NCI-H748 treated with DMSO at 0.1 percent for 48 hours (cell line): ENCODE measurements around the gene ABCC9.

Source experiments
- DNase-seq: peaks from one replicate; lab custom pipeline; 2025; lab: John Stamatoyannopoulos, UW

The ABCC9 gene

DNA sequence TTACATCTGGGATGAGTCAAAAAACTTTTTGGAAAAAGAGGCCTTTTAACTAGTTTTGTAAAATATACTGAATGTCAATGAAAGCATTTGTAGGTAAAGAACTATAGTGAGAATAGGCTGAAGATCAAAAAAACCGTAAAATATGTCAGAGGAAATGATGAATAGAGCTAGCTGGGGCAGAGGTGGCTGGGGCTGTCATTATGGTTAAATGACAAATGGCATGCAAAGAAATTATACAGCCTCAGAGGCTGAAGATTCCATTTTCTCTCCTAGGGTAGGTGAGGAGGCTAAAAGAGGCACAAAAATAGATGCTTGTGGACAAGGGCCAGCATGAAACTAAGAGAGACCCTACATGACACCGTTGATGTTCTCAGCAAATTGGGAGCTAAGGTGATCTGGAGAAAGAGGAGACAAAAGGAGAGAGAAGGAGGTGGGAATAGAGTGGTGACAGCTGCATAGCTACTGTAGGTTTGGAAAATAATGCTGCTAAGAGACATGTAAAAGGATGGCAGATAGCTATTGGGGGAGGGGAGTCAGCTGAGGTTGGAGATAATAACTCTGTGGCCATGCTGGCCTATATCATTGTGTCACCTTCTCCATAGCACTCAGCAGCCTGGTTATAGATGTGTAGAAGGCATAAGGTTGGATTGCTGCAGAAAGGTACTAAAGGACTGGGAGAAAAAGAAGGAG is 63.8 kb downstream of the ABCC9 start:
- DNase-seq, result no peak

DNA sequence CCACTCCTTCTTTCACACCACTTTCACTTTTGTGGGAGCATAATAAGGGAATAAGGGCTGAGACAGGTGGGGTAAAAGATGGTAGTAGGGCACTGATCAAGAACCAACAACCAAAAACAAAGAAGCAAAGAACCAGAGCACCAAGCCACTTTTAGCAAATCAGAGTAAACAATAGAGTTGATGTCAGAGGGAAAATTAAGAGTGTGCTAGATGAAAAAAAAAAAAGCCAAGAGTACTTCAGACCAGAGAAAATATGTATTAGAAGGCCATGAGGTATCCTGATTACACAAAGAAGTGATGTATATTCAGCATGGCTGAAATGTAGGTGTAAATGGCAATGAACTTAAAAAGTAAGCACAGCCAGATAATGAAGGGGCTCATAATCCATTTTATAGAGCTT is 75.4 kb downstream of the ABCC9 start:
- DNase-seq, result no peak

DNA sequence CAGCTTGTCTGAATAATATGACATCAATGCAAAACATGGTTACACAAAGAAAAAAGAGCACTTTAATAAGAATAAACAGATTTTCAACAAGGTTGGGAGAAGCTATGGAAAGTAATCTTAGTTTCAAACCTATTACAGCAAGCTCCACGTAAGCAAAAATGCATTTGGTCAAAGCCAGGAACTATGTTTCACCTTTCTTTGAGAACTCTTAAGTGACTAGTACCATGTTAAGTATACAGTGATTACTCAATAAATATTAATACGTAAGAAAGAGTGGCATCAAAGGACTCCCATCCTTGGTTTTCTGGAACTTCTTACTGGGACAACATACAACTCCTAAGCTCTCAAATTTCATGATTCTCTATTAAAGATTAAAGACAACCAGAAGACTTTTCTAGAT is 80.7 kb downstream of the ABCC9 start:
- no peak for DNase-seq

DNA sequence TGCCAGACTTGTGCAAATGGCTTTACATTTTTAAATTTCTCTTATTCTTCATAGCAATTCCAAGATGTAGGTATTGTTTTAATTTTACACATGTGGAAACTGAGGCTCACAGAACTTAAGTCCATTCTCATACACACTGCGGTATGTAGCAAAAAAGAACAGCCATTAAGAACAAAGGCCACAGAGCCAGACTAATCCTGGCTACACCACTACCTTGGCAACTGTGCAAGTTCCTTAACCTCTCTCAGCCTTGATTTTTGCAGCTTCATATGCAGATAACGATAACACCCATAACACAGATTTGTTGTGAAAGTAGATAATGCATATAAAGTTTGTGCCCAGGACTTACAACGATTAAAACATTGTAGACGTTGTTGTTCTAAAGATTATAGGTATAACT is 81.1 kb downstream of the ABCC9 start:
- DNase-seq, result no peak

DNA sequence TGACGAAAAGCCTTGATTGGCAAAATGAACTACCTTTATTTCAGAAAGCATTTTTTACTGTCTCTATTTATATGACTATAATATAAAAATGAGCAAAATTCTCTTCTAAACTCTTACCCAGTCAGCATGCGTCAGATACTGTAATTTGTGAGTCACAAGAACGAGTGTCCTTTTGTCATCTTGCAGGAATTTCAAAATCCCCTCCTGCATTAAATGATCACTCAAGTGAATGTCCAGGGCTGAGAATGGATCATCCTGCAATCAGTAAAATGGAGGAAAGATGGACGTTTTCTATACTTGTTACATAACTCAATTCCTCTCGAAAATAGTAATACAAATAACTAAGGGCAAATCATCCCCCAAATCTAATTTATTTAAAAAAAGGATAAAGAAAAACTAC is 89.0 kb downstream of the ABCC9 start:
- DNase-seq, result no peak

DNA sequence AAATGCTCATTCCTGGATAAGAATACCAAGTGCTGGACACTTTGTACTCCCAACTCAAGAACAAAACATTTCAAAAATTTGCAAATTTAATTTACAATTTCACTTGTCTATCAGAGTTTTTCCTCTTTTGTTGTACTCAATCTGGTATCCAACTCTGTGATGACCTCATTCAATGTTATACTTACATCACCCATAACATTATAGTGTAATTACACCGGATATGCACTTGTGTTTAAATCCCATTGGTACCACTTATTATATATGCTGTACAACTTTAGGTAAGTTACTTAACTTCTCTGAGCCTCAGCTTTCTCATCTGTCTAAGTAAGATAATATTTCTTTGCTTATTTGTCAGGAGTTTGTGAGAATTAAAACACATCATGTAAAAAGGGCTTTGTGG is 90.1 kb downstream of the ABCC9 start:
- no peak for DNase-seq

DNA sequence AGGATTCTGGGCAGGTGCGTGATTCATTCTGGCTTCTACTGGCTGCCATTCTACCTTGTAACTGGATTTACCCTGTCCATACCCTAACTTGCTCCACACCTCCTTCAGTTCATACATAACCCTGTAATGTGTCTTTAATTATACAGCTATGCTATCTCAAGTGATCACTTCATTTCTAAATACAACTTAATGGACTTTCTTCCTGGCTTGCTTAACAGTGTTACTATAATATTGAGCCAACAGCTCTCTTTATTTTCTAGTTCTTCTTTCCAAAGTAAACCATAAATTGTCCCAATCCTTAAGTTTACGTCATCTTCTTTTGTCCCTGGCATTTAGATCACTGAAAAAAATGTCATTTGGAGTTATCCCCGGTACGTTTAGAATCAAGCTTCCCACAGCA is 90.8 kb downstream of the ABCC9 start:
- no peak for DNase-seq

DNA sequence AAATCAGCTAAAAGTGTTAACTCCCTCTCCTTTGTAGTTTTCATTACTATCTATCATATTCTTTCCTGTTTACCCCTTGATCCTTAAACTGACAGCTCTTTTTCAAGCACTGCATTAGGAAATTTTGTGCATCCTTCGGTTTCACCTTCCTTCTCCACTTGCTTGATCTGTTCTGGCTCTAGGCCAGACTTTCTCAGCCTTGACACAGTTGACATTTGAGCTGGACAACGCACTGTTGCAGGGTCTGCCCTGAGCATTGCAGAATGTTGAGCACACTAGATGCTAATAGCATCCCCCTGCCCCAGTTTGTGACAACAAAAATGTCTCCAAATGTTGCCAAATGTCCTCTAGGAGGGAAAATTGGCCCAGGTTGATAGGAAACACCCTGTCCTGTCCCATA is 91.3 kb downstream of the ABCC9 start:
- no peak for DNase-seq

DNA sequence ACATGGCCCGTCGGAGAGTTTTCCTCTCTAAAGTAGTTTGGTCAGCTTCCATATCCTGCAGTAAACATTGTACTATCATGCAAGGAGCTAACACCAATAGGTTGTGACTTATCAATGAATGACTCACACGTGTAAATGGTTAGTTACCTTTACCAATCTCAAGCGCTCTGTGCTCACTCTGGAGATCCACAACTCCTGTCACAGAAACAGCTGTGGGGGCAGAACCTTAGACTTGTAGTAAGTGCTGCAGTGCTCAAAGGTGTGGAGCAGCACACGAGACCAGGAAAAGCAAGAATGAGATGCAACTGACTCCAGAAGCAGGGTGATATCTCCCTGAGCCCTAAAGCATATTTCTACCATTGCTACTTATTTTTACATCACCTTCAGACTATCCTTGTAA is 93.0 kb downstream of the ABCC9 start:
- DNase-seq, result no peak

DNA sequence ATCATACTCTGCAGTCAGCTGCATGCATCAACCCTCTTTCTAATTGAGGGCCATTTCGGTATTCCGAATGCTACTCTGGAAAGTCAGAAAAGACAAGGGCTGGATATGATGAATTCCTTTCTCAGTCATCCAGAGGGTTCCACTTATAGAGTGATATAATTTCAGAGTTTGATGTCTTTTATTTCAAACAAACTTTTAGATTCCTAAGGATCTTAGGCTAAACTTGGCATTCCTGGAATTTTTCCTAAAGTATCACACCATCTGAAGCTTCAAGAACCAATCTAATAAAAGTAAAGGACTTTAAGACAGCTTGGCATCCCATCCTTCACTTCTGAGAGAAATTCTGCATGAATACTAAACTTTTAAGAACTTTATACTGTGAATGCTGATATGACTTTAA is 97.4 kb downstream of the ABCC9 start:
- no peak for DNase-seq

DNA sequence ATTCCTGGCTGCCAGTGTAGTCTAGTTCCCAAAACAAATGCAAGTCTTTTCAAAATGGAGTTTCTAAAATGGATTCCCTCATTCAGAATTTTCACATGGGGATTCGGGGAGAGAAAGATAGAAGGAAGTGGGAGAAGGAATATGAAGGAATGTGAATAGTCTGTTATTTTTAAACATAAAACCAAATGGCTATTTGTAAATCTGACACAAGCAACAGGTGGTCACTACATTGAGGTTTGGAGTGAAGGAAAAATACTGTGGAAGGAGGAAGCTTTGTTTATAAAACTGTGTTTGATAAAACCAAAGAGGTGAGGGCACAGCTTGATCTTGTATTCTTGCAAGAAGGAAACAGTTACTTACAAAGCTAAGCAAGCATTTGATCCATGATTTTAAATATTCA is 101.5 kb downstream of the ABCC9 start:
- no peak for DNase-seq

DNA sequence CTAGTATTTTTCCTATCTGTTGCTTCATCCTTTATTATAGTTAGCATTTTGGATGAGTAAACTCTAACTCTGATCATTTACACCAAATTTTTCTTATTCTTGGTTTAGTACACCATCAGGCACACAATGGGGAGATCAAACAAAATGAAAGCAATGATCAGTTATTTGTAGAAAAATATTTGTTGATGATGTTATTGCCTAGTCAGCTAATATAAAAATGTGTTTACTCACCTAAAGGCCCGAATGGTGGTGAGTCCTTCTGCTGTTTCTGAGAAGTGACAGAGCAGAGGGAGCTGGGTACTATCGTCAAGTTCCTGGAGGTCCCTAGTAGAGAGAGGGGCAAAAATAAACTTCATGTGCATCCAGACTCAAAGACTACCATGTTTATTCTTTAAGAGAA is 103.4 kb downstream of the ABCC9 start:
- DNase-seq, result no peak

DNA sequence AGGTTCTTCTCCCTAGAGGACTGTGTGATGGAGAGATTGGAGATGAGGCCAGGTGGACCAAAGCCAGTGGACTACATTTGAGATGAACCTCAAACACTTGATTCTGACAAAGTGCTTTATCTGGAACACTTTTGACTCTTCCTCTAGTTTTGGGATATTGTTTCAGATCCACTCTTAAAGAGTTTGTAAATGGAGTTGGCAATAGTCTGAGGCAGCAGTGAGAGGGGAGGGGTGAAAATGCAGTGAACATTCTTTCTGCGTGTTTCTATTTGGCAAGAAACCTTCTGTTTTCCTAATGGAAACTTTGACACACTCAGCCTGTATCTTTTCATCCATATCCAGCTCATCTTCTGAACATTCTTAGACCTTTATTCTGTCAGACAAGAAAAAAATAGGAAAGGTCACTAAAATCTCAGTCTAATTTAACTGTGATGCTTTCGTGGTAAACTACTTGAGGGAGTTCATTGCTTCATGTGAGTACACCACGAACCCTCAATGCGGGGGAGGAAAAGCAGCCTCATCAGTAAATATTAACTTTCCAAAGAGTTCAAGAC is 109.4 kb downstream of the ABCC9 start:
- no peak for DNase-seq

DNA sequence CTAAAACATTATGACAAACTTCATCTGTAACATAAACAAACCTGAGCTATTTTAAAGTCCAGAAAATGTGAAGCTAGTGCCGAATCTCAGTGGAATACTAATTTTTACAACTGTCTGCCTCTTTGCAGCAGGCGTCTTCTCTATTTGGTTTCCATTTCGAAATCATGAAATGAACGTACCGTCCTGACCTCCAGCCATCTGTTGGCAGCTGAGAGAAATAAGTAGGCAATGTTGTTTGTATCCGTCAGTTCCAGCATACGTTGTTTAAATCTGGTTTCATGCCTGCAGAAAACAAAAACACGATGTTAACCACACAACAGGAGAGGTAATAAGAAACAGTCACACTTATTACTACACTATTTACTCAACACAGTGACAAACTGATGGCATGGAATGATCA is 112.4 kb downstream of the ABCC9 start:
- DNase-seq, result no peak

DNA sequence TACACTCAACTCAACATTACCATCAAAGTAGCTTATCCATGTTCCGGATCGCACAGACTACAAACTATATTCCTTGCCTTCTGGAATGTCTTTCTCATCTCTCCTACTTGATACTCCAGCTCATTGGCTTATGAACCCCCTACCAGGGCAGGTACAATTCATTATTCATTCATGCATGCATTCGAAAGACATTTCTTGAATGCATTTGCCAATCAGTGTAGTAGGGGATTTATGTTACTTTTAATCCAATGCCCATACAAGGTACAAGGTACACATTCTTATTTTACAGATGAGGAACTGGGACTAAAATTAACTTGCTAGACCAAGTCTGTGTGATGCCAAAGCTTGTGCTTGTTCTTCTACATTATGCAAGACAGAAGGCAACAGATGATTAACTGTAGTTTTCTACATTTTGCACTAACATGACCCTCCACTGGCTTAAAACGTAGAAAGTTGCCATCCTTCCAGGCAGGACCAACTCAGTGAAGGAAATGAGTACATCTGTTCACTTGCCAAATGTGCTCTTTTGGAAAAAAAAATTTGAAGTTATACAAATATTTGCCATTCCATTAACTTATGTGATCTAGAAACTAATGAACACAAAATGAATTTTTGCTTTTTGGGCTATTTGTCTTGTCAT is 113.0 kb downstream of the ABCC9 start:
- DNase-seq, result no peak

DNA sequence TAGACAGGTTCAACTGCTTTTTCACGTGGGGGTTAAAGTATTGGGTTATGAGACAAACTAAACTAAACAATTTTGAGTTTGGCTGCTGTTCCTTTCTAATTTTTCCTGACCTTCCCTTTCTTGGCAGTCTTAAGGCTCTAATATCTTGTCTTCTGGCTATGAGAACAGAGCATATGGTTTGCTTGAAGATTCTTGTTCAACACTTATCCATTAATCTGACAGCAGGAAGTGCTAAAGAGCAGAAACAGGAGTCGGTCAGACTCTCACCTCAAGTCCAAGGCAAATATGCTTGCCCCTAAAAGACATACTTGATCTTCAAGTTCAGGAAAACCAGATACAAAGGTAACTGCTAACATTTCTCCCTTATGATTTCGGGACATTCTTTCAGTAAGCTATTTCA is 114.1 kb downstream of the ABCC9 start:
- DNase-seq, result no peak

DNA sequence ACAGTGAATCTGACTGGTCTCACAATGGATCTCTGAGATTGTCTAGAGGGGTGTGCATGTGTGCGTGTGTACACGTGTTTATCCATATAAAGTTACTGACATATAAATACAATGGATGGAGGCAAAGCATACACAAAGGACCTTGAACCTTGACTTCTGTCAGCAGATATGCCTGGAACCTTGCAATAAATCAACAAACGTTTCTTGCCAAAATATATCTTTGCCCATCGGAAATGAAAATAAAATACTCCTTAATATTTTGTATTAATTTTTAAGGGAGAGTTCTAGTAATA is 114.7 kb downstream of the ABCC9 start:
- no peak for DNase-seq

DNA sequence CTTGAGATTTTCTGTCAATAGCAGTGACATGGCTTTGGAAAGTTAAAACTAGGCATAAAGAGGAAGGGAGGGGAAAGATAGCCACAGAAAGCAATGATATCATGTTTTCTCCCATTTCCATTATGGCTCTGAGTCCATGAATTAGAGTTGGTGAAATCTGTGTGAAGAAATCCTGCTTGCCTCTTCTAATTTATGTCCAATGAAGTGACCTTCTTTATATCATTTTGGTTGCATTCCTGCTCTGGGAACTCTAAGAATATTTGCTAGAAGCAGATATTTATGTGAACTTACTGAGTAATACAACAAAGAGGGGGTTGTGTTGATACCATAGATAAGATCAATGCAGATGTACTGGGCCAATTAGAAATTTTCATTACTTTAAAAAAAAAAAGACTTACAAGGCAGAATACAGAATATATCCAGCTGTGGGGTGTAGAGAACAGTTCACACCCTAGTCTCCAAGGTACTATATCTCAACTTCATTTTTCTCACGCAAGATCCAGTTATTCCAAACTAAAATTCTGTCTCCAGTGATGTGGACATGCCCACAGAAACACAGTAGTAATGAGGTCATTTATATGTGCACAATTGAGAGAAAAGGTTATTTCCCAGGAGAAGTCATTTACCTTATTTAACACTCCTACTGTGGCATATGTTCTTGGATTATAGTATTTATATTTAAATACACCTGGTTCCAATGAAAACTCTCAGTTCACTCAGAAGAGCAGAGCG is 115.2 kb downstream of the ABCC9 start:
- no peak for DNase-seq

DNA sequence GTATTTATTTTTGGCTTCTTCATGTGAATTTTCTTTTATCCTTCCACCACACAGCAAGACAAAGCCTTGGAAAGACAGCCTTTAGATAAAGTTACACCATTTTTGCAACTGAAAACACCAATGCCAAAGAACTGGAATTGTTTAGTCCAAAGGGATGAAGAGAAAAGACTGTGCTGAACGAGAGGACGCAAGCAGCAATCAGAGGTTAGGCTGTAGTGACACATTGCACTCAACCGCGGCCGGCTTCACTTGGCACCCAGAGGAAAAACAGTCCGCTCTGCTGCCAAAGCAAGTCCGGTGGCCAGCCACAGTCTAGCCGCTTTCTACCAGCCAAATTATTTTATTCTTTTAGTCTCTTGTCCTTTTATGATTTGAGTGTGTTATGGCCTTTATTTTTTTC is 117.6 kb downstream of the ABCC9 start:
- DNase-seq, result no peak

DNA sequence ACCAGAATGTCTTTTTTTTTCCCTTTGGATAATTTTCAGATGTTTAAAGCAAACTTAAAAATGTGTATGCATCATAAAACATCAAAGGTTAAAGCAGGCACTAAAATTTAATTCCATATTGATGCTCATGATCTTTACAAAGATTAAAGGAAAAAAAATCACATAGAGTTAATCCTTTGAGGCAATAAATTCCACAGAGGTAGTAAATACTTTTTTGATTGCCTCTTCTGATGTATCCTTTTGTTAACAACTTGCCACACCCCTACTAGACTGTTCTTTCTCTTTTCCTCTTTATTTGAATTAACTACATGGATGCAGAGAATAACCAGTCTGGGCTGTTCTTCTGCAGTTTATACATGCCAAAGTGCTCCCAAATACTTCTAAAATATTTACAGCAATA is 121.5 kb downstream of the ABCC9 start:
- DNase-seq, result no peak

DNA sequence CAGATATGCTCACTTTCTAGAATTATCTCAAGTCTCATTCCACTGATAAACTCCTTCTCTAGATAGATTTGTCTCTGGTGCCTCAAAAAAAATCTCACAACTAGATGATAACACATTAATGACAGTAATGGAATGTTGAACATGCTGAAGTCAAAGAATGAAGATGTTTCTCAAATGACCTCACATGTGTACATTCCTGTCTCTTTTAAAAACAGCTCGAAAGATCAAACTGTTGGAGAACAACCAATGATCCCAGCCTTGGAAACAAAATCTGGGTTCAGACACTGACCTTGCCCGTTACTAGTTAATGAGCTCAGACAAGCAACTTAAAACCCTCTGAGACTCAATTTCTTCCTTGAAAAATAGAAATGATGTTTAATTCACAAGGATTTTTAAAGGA is 122.0 kb downstream of the ABCC9 start:
- DNase-seq, result no peak

DNA sequence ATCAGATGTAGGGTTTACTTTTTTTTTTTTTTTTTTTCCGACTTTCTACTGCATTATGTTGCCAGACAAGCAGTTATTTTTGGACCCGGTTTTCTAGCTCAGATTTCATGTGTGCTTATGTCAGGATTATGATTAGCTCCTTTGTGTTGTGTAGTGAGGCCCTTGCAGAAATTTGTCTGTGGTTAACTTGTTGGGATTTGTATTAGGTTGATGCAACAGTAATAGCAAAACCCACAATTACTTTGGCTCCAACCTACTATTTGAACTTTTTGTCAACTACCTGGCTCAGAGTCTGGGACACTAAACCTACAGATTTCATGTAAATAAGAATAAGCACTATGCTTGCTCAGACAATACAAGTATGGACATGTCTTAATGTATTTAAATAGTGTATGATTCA is 122.6 kb downstream of the ABCC9 start:
- DNase-seq, result no peak

DNA sequence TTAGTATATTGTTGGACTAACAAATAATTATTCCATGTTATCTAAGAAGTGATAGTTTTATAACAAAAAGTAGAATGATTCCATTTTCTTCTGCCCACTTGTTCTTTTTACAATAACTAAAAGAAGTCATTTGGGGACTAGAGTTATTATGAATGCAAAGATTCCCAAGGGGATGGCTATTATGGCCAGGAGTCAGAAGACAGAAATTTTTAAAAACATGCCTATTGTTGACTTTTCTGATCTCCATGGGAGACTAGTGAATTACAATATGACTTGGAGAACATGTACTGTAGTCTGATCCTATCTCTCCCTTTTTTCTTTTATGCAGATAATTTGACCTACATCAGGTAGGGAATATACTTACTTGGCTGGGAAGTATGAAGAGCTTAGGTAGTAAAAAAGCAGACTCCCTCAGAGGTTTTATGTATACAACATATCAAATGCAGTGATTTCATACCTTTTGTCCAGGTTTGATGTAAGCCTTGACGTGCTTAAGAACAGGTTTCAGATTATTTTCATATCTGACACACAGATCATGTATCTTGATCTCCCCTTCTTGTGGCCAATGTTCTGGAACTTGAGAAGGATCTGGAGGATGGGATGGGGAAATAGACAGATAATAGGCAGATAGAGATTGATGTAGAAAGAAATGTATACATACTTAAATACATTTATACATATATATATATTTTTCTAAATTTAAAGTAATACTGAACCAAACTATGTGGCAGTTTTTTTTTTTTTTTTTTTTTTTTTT is 125.7 kb downstream of the ABCC9 start:
- DNase-seq, result no peak
